Vagina (tissue), 2 donors: ENCODE results near the gene NKPD1. TPM values are rescaled to one million over a fixed set of nuclear protein-coding genes. Genes with fewer than 3 reads are reported as not detected.
"Not testable (repeated sequence)": the region's sequence is repeated elsewhere in the genome, so short reads cannot be mapped to it uniquely, and the experiment has no call there.

Source experiments
- DNase-seq, 2 donors: peaks; one replicate each; pipeline ENCODE4 v3.0.0-alpha.2; 2017; ENCODE audit errors: extremely low spot score in 2 of 2
- H3K27ac ChIP-seq: fragments of 200-600 bp; sonication (generic); one replicate; pipeline ENCODE4 v1.5.1; 2019
- H3K27me3 ChIP-seq: fragments of 200-600 bp; sonication (generic); one replicate; pipeline ENCODE4 v1.5.1; 2019
- H3K36me3 ChIP-seq, 2 donors: fragments of 200-600 bp; sonication (generic); one replicate each; pipeline ENCODE4 v1.5.1; 2017 to 2019
- H3K4me1 ChIP-seq: fragments of 200-600 bp; sonication (generic); one replicate; pipeline ENCODE4 v1.5.1; 2019
- H3K4me3 ChIP-seq, 2 donors: fragments of 200-600 bp; sonication (generic); 1 replicate in 1 of 2; 2 replicates in 1 of 2; pipeline ENCODE4 v1.5.1; 2016 to 2019
- H3K9me3 ChIP-seq: fragments of 200-600 bp; sonication (generic); one replicate; pipeline ENCODE4 v1.5.1; 2019
- CTCF ChIP-seq, 3 experiments: fragments of 450-650 bp in 2 of 3; fragments of 200-600 bp in 1 of 3; sonication (generic) in 1 of 3; IDR thresholded peaks; one replicate each; pipeline ENCODE4 v1.5.1; 2017 to 2019; ENCODE audit warnings: antibody characterized with exemption in 3 of 3, mild to moderate bottlenecking in 2 of 3, moderate library complexity in 2 of 3
- POLR2A ChIP-seq, 2 donors: fragments of 450-650 bp; IDR thresholded peaks; one replicate each; pipeline ENCODE4 v1.6.1; 2017; ENCODE audit warnings: antibody characterized with exemption in 2 of 2, mild to moderate bottlenecking in 2 of 2, moderate library complexity in 2 of 2
- POLR2AphosphoS5 ChIP-seq, 2 donors: sonication (generic); formaldehyde crosslinking; IDR thresholded peaks; one replicate each; pipeline ENCODE4 v1.9.0; 2017; ENCODE audit warnings: antibody characterized with exemption in 2 of 2, mild to moderate bottlenecking in 2 of 2, low read depth in 1 of 2; ENCODE audit not compliant: insufficient read depth in 1 of 2
- intact Hi-C: fragments of 100-400 bp; cut with DNase I; formaldehyde crosslinking; loops from one replicate; pipeline ENCODE4 v1.15.1; 2023
- total RNA-seq: library from RNA; depleted of rRNA; stranded (reverse); fragments of >200 nt; gene quantifications from one replicate; pipeline ENCODE4 v1.2.3, GENCODE V29; 2016

NKPD1 gene
- total RNA-seq, 1 donor from 2014 or later, result 14.0 TPM

GRCh38 chr19:45124021-45124420 lies 36.8 kb downstream of the NKPD1 start:
- DNase-seq, result no peak
- TF ChIP-seq CTCF (IDR thresholded peaks at IDR 0.05) (no peak), POLR2AphosphoS5 (IDR thresholded peaks at IDR 0.05; ENCODE audit: insufficient read depth in 1 of 2, low read depth in 1 of 2) (no peak), POLR2A (IDR thresholded peaks at IDR 0.05) (no peak)
- H3K4me1 ChIP-seq, result peaks cover 47% of the 10 kb centered on the region
- H3K9me3 ChIP-seq, result no peaks in the 10 kb centered on the region
- no peaks in the 10 kb centered on the region for H3K27me3 ChIP-seq
- H3K4me3 ChIP-seq, result no peak overlapping the region
- H3K36me3 ChIP-seq, result no peaks in the 10 kb centered on the region
- no peak overlapping the region for H3K27ac ChIP-seq
- intact Hi-C loops, result no loop called here

- H3K4me1 ChIP-seq, result peaks cover 47% of the 10 kb centered on the region
- H3K36me3 ChIP-seq, result no peaks in the 10 kb centered on the region
- intact Hi-C loops, result no loop called here
- DNase-seq, result no peak
- no peak overlapping the region for H3K4me3 ChIP-seq
- H3K9me3 ChIP-seq, result no peaks in the 10 kb centered on the region
- no peak for TF ChIP-seq CTCF (IDR thresholded peaks at IDR 0.05)
- TF ChIP-seq POLR2A (IDR thresholded peaks at IDR 0.05), result no peak
- no peak for TF ChIP-seq POLR2AphosphoS5 (IDR thresholded peaks at IDR 0.05; ENCODE audit: insufficient read depth in 1 of 2, low read depth in 1 of 2)
- no peaks in the 10 kb centered on the region for H3K27me3 ChIP-seq
- no peak overlapping the region for H3K27ac ChIP-seq
Observed at GRCh38 chr19:45123440-45123850, 37.3 kb downstream of the NKPD1 start.

DNA sequence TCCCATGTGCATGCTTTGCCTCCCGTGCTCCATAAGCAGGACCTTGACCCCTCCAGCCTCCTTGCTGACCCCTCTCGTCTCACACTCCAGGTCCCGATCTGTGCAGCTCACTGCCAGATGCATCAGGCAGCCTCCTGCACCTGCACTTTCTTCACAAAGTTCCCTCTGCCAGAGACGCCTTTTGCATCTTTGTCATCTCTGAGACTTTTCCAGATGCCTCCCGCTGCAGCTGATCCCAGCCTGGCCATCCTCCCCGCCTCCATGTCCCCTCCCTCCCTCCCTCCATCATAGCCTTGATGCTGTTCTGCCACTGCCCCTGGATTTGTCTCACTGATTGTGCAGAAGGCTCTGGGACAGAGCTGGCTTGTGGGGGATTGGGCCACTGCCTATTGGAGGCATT lies 38.0 kb downstream of the NKPD1 start:
- Histone ChIP-seq H3K36me3 (no peaks in the 10 kb centered on the region), H3K4me3 (no peak overlapping the region), H3K9me3 (no peaks in the 10 kb centered on the region), H3K27ac (no peak overlapping the region), H3K27me3 (no peaks in the 10 kb centered on the region), H3K4me1 (peaks cover 52% of the 10 kb centered on the region)
- intact Hi-C loops, result no loop called here
- TF ChIP-seq POLR2A (IDR thresholded peaks at IDR 0.05), result no peak
- no peak for TF ChIP-seq CTCF (IDR thresholded peaks at IDR 0.05)
- no peak for TF ChIP-seq POLR2AphosphoS5 (IDR thresholded peaks at IDR 0.05; ENCODE audit: insufficient read depth in 1 of 2, low read depth in 1 of 2)
- DNase-seq, result no peak

DNA sequence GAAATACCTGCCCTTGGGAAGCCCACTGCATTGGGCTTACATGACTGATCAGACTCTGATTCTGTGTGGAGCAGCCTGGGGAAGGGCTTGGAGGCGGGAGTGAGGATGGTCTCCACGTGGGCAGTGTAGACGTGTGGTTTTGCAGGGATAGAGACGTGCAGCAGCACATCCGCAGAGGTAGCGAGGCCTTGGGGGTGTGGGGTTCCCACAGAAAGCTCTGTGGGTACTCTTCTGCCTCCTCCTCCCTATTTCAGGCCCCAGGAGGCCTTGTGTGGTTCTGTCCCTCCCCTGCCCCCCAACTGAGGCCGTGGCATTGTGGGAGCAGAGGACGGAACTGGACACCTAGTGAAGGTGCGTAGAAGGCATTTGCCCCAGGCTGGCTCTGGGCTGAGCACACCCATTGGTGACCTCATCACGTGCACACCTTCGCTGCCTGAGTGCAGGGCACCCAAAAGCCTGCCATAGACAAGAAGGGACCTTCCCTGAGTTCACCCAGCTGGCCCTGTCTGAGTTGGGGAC lies 38.9 kb downstream of the NKPD1 start:
- no peaks in the 10 kb centered on the region for H3K27me3 ChIP-seq
- H3K4me3 ChIP-seq, result no peak overlapping the region
- intact Hi-C loops, result no loop called here
- no peaks in the 10 kb centered on the region for H3K9me3 ChIP-seq
- peaks cover 56% of the 10 kb centered on the region for H3K4me1 ChIP-seq
- no peaks in the 10 kb centered on the region for H3K36me3 ChIP-seq
- TF ChIP-seq POLR2A (IDR thresholded peaks at IDR 0.05) (no peak), CTCF (IDR thresholded peaks at IDR 0.05) (no peak), POLR2AphosphoS5 (IDR thresholded peaks at IDR 0.05; ENCODE audit: insufficient read depth in 1 of 2, low read depth in 1 of 2) (no peak)
- H3K27ac ChIP-seq, result no peak overlapping the region
- DNase-seq, result no peak

GRCh38 chr19:45119582-45119981 lies 41.2 kb downstream of the NKPD1 start:
- intact Hi-C loops, result no loop called here
- TF ChIP-seq POLR2A (IDR thresholded peaks at IDR 0.05) (no peak), CTCF (IDR thresholded peaks at IDR 0.05) (no peak), POLR2AphosphoS5 (IDR thresholded peaks at IDR 0.05; ENCODE audit: insufficient read depth in 1 of 2, low read depth in 1 of 2) (no peak)
- Histone ChIP-seq H3K36me3 (no peaks in the 10 kb centered on the region), H3K27me3 (no peaks in the 10 kb centered on the region), H3K4me1 (peaks cover 59% of the 10 kb centered on the region), H3K9me3 (no peaks in the 10 kb centered on the region), H3K4me3 (no peak overlapping the region), H3K27ac (no peak overlapping the region)
- no peak for DNase-seq

DNA sequence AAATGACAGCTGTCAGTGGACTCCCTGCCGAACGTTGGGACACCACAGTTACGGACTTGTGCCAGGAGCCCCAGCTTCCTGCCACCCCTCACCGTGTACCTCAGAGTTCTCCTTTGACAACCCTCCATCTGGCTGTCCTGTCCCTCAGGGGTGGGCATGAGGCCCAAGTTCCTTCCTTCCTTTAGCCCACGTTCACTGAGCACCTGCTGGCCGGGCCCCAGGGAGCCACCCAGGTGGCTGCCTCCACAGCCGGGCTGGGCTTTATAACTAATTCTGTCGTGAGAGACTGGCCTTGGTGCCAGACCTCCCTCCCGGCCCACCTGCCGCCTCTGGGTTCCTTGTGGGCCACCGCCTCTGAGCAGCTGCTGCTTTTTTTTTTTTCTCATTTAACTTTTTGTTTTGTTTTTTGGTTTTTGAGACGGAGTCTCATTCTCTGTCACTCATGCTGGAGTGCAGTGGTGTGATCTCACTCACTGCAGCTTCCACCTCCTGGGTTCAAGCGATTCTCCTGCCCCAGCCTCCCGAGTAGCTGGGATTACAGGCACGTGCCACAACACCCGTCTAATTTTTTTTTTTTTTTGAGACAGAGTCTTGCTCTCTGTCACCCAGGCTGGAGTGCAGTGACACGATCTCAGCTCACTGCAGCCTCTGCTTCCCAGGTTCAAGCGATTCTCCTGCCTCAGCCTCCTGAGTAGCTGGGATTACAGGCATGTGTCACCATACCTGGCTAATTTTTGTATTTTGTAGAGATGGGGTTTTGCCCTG lies 42.0 kb downstream of the NKPD1 start:
- H3K27ac ChIP-seq, H3K9me3 ChIP-seq, H3K36me3 ChIP-seq, DNase-seq, H3K4me3 ChIP-seq, intact Hi-C loops, H3K27me3 ChIP-seq: not testable (repeated sequence)
- H3K4me1 ChIP-seq, result peaks cover 60% of the 10 kb centered on the region
